K562 (cell line): Measurements from ENCODE around the gene PLXNB1. TPM values are rescaled to one million over a fixed set of nuclear protein-coding genes. Genes with fewer than 3 reads are reported as not detected.

Experiments used
- ATAC-seq: fragments of 200-7000 bp; cut with Tn5 transposase; 3 replicates; pipeline ENCODE4 v1.9.1; 2020; ENCODE audit warnings: moderate library complexity
- BruUV-seq: library from RNA; stranded (reverse); fragments of 400-500 nt; replicated peaks from 2 replicates; lab custom pipeline; 2021; lab: Mats Ljungman, UMichigan
- CTCF ChIA-PET: fragments of 300-600 bp; formaldehyde crosslinking; extraction: SDS; loops from one replicate; lab custom pipeline; 2021; ENCODE audit warnings: low intra/inter-chr PET ratio; lab: Yijun Ruan, JAX
- POLR2A ChIA-PET: fragments of 300-600, 350-650 bp; sonication (Branson Sonifier 250); formaldehyde crosslinking; extraction: SDS; loops from one replicate; lab custom pipeline; 2021; ENCODE audit warnings: antibody characterized with exemption, inconsistent platforms; lab: Yijun Ruan, JAX
- DNase-seq, 4 experiments: peaks; one replicate each; pipeline versions ENCODE4 v3.0.0 to v3.0.0-alpha.2; 2011 to 2018; ENCODE audit warnings: low spot score in 3 of 4, mixed read lengths in 3 of 4; ENCODE audit errors: extremely low read depth in 1 of 4
- FAIRE-seq: peaks from 2 replicates; lab custom pipeline; 2011; peaks lifted over from hg19 to GRCh38; lab: Jason Lieb, UNC
- H2AFZ ChIP-seq: 2 replicates; pipeline ENCODE4 v1.6.0; 2011; ENCODE audit warnings: low read depth, low read length, control low read depth, inconsistent platforms
- H3K27ac ChIP-seq: fragments of 200-600 bp; 3 replicates; pipeline ENCODE4 v1.8.0; 2011; ENCODE audit warnings: low read depth, mild to moderate bottlenecking, control low read depth, inconsistent platforms, low read length, moderate library complexity, mixed read lengths; ENCODE audit errors: extremely low read depth
- H3K27me3 ChIP-seq, 2 experiments: fragments of 300-600 bp in 1 of 2; 2 replicates in 1 of 2; 3 replicates in 1 of 2; pipeline versions ENCODE4 v1.6.0 to v1.8.0; 2011; ENCODE audit warnings: inconsistent platforms in 2 of 2, low read length in 2 of 2, mild to moderate bottlenecking in 1 of 2, mixed read lengths in 1 of 2, moderate library complexity in 1 of 2; ENCODE audit not compliant: control insufficient read depth in 2 of 2, insufficient read depth in 2 of 2
- H3K36me3 ChIP-seq: fragments of 300-600 bp; 3 replicates; pipeline ENCODE4 v1.8.0; 2011; ENCODE audit warnings: mild to moderate bottlenecking, low read length, inconsistent platforms; ENCODE audit not compliant: control insufficient read depth, insufficient read depth
- H3K4me1 ChIP-seq, 2 experiments: fragments of 200-600 bp in 1 of 2; replicated peaks in 1 of 2; 2 replicates in 1 of 2; 3 replicates in 1 of 2; pipeline versions ENCODE4 v1.5.1 to v1.8.0; 2011; ENCODE audit warnings: inconsistent platforms in 2 of 2, low read length in 2 of 2, mild to moderate bottlenecking in 1 of 2, mixed read lengths in 1 of 2, moderate library complexity in 1 of 2; ENCODE audit not compliant: control insufficient read depth in 2 of 2, insufficient read depth in 2 of 2
- H3K4me2 ChIP-seq: 2 replicates; pipeline ENCODE4 v1.6.1; 2011; ENCODE audit warnings: low read length, control low read depth, inconsistent platforms, mixed read lengths; ENCODE audit not compliant: insufficient read depth
- H3K4me3 ChIP-seq: fragments of 200-600 bp; sonication (generic), shearing (Covaris generic); 2 replicates; pipeline ENCODE4 v1.5.1; 2016; ENCODE audit warnings: control low read depth, inconsistent platforms
- H3K79me2 ChIP-seq: fragments of 200-600 bp; 3 replicates; pipeline ENCODE4 v1.8.0; 2011; ENCODE audit warnings: low read length, inconsistent platforms; ENCODE audit not compliant: control insufficient read depth, insufficient read depth
- H3K9ac ChIP-seq, 2 experiments: 2 replicates each; pipeline versions ENCODE4 v1.6.0 to v1.6.1; 2011; ENCODE audit warnings: low read depth in 2 of 2, low read length in 2 of 2, control low read depth in 1 of 2, inconsistent platforms in 1 of 2, mild to moderate bottlenecking in 1 of 2, mixed read lengths in 1 of 2; ENCODE audit not compliant: insufficient read depth in 1 of 2
- H3K9me1 ChIP-seq: one replicate; pipeline ENCODE4 v1.6.0; 2011; ENCODE audit warnings: inconsistent platforms, mild to moderate bottlenecking, low read length, moderate library complexity; ENCODE audit not compliant: control insufficient read depth, insufficient read depth
- H3K9me3 ChIP-seq: replicated peaks from 2 replicates; pipeline ENCODE4 v1.5.1; 2011; ENCODE audit warnings: low read depth, low read length, inconsistent platforms; ENCODE audit not compliant: control insufficient read depth, insufficient read depth
- H4K20me1 ChIP-seq: replicated peaks from 2 replicates; pipeline ENCODE4 v1.6.1; 2011; ENCODE audit warnings: low read length, inconsistent platforms, mixed read lengths; ENCODE audit not compliant: control insufficient read depth, insufficient read depth
- BCOR ChIP-seq: fragments of 450-650 bp; IDR thresholded peaks from 2 replicates; pipeline ENCODE4 v1.6.1; 2016
- HNRNPH1 ChIP-seq: fragments of 200-400 bp; formaldehyde crosslinking; optimal IDR thresholded peaks from 2 replicates; pipeline ENCODE3; 2017; ENCODE audit warnings: low read depth, mild to moderate bottlenecking, low read length, moderate library complexity
- WGBS: fragments of 100-300 bp; shearing (Covaris generic); methylation state at CpG from one replicate; pipeline ENCODE4 v1.1.6; 2016; ENCODE audit warnings: low coverage, mixed read lengths; ENCODE audit not compliant: insufficient coverage; ENCODE audit errors: missing lambda C conversion rate; 5-methylcytosine and 5-hydroxymethylcytosine counted together
- in situ Hi-C: fragments of 300-500 bp; cut with MboI; formaldehyde crosslinking; loops from 4 replicates; pipeline ENCODE4 v1.15.0; 2018; ENCODE audit warnings: inconsistent platforms, mixed read lengths
- intact Hi-C: fragments of 100-400 bp; cut with micrococcal nuclease; formaldehyde crosslinking; loops from 2 replicates; pipeline ENCODE4 v1.14.2; 2022
- polyA plus RNA-seq, 8 experiments: library from polyadenylated mRNA; depleted of rRNA in 4 of 8; stranded (reverse) in 5 of 8; unstranded in 3 of 8; fragments of >200 nt; fragmentation: Nextera tagmentation in 2 of 8; fragmentation: Illumina TruSeq in 1 of 8; extraction: Ambion mirVana in 2 of 8; extraction: Trizol in 1 of 8; gene quantifications; 2 replicates each; pipeline versions ENCODE4 v1.2.1 to v1.2.3, GENCODE V29; 2011 to 2014; ENCODE audit warnings: inconsistent platforms in 1 of 8, missing spikeins in 1 of 8
- total RNA-seq, 7 experiments: library from RNA; depleted of rRNA in 6 of 7; stranded (reverse); fragments of >200 nt in 6 of 7; fragmentation: Illumina TruSeq in 2 of 7; extraction: Trizol in 2 of 7; gene quantifications; 2 replicates each; pipeline versions ENCODE4 v1.2.1 to v1.2.3, GENCODE V29; 2011 to 2021; ENCODE audit warnings: low replicate concordance in 1 of 7
- TF ChIP-seq, protein P1 (sequence below): fragments of 250-450 bp; sonication (Bioruptor Pico); IDR thresholded peaks from 2 replicates; pipeline ENCODE4 v1.9.0; 2021; ENCODE audit warnings: mild to moderate bottlenecking, inconsistent platforms

Gene PLXNB1
- total and polyA plus RNA-seq, 9 of the 15 experiments (the other 6 are each of a cell fraction or from before 2014, with no cell fraction given): 0.17 to 17.4 (median 6.0) TPM

DNA sequence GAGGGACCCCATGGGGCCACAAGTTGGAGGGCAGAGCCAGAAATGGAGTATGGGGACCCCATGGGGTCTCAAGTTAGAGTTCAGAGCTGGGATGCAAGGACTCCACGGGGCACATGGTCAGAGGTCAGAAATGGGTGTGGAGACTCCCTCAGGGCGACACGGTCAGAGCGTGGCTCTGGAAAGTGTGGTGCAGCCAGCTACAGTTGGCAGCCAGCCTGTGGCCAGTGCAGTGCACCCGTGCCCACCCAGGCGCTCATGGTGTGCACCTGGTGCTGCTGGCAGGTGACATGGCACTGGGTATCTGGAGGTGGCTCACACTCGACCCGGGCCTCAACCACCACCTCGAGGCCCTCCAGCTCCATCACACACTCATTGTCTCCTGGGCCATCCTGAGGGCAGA is 11.2 kb downstream of the PLXNB1 start (continued):
- TF ChIP-seq, protein P1, sequence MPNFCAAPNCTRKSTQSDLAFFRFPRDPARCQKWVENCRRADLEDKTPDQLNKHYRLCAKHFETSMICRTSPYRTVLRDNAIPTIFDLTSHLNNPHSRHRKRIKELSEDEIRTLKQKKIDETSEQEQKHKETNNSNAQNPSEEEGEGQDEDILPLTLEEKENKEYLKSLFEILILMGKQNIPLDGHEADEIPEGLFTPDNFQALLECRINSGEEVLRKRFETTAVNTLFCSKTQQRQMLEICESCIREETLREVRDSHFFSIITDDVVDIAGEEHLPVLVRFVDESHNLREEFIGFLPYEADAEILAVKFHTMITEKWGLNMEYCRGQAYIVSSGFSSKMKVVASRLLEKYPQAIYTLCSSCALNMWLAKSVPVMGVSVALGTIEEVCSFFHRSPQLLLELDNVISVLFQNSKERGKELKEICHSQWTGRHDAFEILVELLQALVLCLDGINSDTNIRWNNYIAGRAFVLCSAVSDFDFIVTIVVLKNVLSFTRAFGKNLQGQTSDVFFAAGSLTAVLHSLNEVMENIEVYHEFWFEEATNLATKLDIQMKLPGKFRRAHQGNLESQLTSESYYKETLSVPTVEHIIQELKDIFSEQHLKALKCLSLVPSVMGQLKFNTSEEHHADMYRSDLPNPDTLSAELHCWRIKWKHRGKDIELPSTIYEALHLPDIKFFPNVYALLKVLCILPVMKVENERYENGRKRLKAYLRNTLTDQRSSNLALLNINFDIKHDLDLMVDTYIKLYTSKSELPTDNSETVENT: no peak

DNA sequence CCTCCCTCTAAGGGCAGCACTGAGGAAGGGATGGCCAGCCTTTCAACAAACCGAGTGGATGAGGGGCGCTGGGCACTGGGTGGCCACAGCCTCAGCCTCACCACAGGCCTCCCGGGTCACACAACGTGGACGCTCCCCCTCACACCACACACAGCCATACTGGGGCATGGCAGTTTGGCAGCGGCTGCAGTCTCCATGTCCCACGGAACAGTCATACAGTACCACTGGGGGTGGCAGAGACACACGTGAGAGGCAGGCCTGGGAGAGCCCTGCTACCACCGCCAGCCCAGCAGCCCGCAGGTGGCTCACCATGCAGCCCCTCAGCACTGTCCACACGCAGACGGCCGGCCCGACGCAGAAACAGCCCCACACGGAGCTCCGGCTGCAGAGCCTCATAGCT is 11.7 kb downstream of the PLXNB1 start:
- Histone ChIP-seq H3K27ac (no peak overlapping the region), H2AFZ (no peak overlapping the region), H3K4me1 (peaks cover 0 to 5% of the 10 kb centered on the region in 2 experiments; a peak in 2 of 5 replicates), H3K9ac (no peak overlapping the region), H3K4me2 (no peak overlapping the region), H3K27me3 (no peaks in the 10 kb centered on the region), H3K79me2 (no peaks in the 10 kb centered on the region), H3K9me1 (no peaks in the 10 kb centered on the region), H3K9me3 (no peaks in the 10 kb centered on the region), H4K20me1 (no peaks in the 10 kb centered on the region), H3K36me3 (no peaks in the 10 kb centered on the region), H3K4me3 (no peak overlapping the region)
- in situ Hi-C loops: no loop called here
- TF ChIP-seq HNRNPH1: no peak
- no peak for TF ChIP-seq BCOR
- POLR2A ChIA-PET: interaction anchor here (0.5 to 0.6 kb wide), 2 partner anchors 193 to 673 kb away, joined by 3 read pairs; no protein-coding TSS in a partner anchor
- 63% methylated on average over 7 of the region's 17 CpGs for WGBS
- CTCF ChIA-PET: no interaction called here
- ATAC-seq (no peak), FAIRE-seq (no peak), DNase-seq (no peak)
- BruUV-seq: no TSS peak
- intact Hi-C loops: no loop called here
